ENCODE data around the gene BTNL9. TPM values are rescaled to one million over a fixed set of nuclear protein-coding genes. Genes with fewer than 3 reads are reported as not detected.

BTNL9 gene
- total and polyA plus RNA-seq, 9 of the 15 experiments (the other 6 are each of a cell fraction or from before 2014, with no cell fraction given): 3.7 to 86.7 (median 29.4) TPM

DNA sequence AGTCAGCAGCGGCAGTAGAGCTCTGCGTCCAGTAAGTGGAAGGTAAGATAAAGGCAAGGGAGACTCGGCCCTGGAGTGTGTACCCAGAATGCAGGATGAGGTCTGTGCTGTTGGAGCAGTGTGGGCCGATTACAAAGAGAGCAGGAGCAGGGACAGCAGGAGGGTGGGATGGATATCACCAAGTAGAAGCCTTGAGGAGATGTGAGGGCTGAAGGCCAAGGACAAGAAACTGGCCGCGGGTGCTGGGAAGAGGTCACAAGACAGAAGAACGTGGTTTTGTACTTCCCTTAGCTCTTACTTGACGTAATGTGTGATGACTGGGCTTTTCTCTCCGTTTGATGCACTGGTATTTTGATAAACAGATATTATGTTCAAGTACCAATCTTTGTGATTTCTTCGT lies 47.2 kb downstream of the BTNL9 start (continued):
- TF ChIP-seq, protein P1, sequence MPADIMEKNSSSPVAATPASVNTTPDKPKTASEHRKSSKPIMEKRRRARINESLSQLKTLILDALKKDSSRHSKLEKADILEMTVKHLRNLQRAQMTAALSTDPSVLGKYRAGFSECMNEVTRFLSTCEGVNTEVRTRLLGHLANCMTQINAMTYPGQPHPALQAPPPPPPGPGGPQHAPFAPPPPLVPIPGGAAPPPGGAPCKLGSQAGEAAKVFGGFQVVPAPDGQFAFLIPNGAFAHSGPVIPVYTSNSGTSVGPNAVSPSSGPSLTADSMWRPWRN (IDR thresholded peaks at IDR 0.05; ENCODE audit: low read depth): no peak
- no peak for TF ChIP-seq MTA3 (IDR thresholded peaks at IDR 0.05; ENCODE audit: borderline replicate concordance)
- TF ChIP-seq, protein P2, sequence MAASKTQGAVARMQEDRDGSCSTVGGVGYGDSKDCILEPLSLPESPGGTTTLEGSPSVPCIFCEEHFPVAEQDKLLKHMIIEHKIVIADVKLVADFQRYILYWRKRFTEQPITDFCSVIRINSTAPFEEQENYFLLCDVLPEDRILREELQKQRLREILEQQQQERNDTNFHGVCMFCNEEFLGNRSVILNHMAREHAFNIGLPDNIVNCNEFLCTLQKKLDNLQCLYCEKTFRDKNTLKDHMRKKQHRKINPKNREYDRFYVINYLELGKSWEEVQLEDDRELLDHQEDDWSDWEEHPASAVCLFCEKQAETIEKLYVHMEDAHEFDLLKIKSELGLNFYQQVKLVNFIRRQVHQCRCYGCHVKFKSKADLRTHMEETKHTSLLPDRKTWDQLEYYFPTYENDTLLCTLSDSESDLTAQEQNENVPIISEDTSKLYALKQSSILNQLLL (CRISPR knock-in tag; IDR thresholded peaks at IDR 0.05; ENCODE audit: borderline replicate concordance): no peak
- TF ChIP-seq, protein P3, sequence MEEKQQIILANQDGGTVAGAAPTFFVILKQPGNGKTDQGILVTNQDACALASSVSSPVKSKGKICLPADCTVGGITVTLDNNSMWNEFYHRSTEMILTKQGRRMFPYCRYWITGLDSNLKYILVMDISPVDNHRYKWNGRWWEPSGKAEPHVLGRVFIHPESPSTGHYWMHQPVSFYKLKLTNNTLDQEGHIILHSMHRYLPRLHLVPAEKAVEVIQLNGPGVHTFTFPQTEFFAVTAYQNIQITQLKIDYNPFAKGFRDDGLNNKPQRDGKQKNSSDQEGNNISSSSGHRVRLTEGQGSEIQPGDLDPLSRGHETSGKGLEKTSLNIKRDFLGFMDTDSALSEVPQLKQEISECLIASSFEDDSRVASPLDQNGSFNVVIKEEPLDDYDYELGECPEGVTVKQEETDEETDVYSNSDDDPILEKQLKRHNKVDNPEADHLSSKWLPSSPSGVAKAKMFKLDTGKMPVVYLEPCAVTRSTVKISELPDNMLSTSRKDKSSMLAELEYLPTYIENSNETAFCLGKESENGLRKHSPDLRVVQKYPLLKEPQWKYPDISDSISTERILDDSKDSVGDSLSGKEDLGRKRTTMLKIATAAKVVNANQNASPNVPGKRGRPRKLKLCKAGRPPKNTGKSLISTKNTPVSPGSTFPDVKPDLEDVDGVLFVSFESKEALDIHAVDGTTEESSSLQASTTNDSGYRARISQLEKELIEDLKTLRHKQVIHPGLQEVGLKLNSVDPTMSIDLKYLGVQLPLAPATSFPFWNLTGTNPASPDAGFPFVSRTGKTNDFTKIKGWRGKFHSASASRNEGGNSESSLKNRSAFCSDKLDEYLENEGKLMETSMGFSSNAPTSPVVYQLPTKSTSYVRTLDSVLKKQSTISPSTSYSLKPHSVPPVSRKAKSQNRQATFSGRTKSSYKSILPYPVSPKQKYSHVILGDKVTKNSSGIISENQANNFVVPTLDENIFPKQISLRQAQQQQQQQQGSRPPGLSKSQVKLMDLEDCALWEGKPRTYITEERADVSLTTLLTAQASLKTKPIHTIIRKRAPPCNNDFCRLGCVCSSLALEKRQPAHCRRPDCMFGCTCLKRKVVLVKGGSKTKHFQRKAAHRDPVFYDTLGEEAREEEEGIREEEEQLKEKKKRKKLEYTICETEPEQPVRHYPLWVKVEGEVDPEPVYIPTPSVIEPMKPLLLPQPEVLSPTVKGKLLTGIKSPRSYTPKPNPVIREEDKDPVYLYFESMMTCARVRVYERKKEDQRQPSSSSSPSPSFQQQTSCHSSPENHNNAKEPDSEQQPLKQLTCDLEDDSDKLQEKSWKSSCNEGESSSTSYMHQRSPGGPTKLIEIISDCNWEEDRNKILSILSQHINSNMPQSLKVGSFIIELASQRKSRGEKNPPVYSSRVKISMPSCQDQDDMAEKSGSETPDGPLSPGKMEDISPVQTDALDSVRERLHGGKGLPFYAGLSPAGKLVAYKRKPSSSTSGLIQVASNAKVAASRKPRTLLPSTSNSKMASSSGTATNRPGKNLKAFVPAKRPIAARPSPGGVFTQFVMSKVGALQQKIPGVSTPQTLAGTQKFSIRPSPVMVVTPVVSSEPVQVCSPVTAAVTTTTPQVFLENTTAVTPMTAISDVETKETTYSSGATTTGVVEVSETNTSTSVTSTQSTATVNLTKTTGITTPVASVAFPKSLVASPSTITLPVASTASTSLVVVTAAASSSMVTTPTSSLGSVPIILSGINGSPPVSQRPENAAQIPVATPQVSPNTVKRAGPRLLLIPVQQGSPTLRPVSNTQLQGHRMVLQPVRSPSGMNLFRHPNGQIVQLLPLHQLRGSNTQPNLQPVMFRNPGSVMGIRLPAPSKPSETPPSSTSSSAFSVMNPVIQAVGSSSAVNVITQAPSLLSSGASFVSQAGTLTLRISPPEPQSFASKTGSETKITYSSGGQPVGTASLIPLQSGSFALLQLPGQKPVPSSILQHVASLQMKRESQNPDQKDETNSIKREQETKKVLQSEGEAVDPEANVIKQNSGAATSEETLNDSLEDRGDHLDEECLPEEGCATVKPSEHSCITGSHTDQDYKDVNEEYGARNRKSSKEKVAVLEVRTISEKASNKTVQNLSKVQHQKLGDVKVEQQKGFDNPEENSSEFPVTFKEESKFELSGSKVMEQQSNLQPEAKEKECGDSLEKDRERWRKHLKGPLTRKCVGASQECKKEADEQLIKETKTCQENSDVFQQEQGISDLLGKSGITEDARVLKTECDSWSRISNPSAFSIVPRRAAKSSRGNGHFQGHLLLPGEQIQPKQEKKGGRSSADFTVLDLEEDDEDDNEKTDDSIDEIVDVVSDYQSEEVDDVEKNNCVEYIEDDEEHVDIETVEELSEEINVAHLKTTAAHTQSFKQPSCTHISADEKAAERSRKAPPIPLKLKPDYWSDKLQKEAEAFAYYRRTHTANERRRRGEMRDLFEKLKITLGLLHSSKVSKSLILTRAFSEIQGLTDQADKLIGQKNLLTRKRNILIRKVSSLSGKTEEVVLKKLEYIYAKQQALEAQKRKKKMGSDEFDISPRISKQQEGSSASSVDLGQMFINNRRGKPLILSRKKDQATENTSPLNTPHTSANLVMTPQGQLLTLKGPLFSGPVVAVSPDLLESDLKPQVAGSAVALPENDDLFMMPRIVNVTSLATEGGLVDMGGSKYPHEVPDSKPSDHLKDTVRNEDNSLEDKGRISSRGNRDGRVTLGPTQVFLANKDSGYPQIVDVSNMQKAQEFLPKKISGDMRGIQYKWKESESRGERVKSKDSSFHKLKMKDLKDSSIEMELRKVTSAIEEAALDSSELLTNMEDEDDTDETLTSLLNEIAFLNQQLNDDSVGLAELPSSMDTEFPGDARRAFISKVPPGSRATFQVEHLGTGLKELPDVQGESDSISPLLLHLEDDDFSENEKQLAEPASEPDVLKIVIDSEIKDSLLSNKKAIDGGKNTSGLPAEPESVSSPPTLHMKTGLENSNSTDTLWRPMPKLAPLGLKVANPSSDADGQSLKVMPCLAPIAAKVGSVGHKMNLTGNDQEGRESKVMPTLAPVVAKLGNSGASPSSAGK (IDR thresholded peaks at IDR 0.05): peak; percentile 33
- TF ChIP-seq, protein P4, sequence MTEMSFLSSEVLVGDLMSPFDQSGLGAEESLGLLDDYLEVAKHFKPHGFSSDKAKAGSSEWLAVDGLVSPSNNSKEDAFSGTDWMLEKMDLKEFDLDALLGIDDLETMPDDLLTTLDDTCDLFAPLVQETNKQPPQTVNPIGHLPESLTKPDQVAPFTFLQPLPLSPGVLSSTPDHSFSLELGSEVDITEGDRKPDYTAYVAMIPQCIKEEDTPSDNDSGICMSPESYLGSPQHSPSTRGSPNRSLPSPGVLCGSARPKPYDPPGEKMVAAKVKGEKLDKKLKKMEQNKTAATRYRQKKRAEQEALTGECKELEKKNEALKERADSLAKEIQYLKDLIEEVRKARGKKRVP (CRISPR knock-in tag; IDR thresholded peaks at IDR 0.05): no peak
- no peak for TF ChIP-seq JUND (IDR thresholded peaks at IDR 0.05; ENCODE audit: borderline replicate concordance, low read depth, low read length)
- TF ChIP-seq JUND (tag; IDR thresholded peaks at IDR 0.05; ENCODE audit: borderline replicate concordance, low read depth, low read length): 0 out of 3 replicates have a peak, but pooled peaks have one; percentile 30
- TF ChIP-seq, protein P5, sequence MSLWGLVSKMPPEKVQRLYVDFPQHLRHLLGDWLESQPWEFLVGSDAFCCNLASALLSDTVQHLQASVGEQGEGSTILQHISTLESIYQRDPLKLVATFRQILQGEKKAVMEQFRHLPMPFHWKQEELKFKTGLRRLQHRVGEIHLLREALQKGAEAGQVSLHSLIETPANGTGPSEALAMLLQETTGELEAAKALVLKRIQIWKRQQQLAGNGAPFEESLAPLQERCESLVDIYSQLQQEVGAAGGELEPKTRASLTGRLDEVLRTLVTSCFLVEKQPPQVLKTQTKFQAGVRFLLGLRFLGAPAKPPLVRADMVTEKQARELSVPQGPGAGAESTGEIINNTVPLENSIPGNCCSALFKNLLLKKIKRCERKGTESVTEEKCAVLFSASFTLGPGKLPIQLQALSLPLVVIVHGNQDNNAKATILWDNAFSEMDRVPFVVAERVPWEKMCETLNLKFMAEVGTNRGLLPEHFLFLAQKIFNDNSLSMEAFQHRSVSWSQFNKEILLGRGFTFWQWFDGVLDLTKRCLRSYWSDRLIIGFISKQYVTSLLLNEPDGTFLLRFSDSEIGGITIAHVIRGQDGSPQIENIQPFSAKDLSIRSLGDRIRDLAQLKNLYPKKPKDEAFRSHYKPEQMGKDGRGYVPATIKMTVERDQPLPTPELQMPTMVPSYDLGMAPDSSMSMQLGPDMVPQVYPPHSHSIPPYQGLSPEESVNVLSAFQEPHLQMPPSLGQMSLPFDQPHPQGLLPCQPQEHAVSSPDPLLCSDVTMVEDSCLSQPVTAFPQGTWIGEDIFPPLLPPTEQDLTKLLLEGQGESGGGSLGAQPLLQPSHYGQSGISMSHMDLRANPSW (CRISPR knock-in tag; IDR thresholded peaks at IDR 0.05): no peak
